ENCODE results near the gene ELK4. TPM values are rescaled to one million over a fixed set of nuclear protein-coding genes. Genes with fewer than 3 reads are reported as not detected.

ELK4 gene
- total RNA-seq, 6 experiments from 2014 or later, result 15.1 to 39.2 (median 26.9) TPM

- ATAC-seq (no peak), DNase-seq (peak in 1 of 3 donors; percentile 17)
- intact Hi-C loops (cut with DNase I), result no loop called here
- TF ChIP-seq CTCF (IDR thresholded peaks at IDR 0.05), result no peak
- H3K4me1 ChIP-seq, result no peaks in the 10 kb centered on the region
- H3K9me3 ChIP-seq, result no peaks in the 10 kb centered on the region
- no CpG with 5 or more reads among the region's 1 CpG for WGBS (ENCODE audit: insufficient coverage, low coverage, low lambda C conversion rate, missing lambda C conversion rate)
- H3K36me3 ChIP-seq, result no peaks in the 10 kb centered on the region
- no peaks in the 10 kb centered on the region for H3K27me3 ChIP-seq
- H3K4me3 ChIP-seq, result no peak overlapping the region
- no peak overlapping the region for H3K27ac ChIP-seq
Measured at GRCh38 chr1:205575294-205575885, 56.4 kb downstream of the ELK4 start.

GRCh38 chr1:205572421-205572820 is 59.4 kb downstream of the ELK4 start:
- H3K27ac ChIP-seq, result no peak overlapping the region
- no peak for ATAC-seq
- TF ChIP-seq POLR2A (IDR thresholded peaks at IDR 0.05), result no peak
- no peak for TF ChIP-seq CTCF (IDR thresholded peaks at IDR 0.05)
- intact Hi-C loops (cut with DNase I), result no loop called here
- no peaks in the 10 kb centered on the region for H3K4me1 ChIP-seq
- WGBS (ENCODE audit: insufficient coverage, low coverage, low lambda C conversion rate, missing lambda C conversion rate), result 63% methylated on average over 1 of the region's 1 CpG
- DNase-seq, result peak in 1 of 3 donors; percentile 6
- H3K36me3 ChIP-seq, result no peaks in the 10 kb centered on the region
- H3K4me3 ChIP-seq, result no peak overlapping the region
- no peaks in the 10 kb centered on the region for H3K9me3 ChIP-seq
- peaks cover 0 to 9% of the 10 kb centered on the region in 2 donors for H3K27me3 ChIP-seq

GRCh38 chr1:205571747-205572146 is 60.1 kb downstream of the ELK4 start:
- no peaks in the 10 kb centered on the region for H3K4me1 ChIP-seq
- no peaks in the 10 kb centered on the region for H3K36me3 ChIP-seq
- TF ChIP-seq CTCF (IDR thresholded peaks at IDR 0.05) (no peak), POLR2A (IDR thresholded peaks at IDR 0.05) (no peak)
- 57% methylated on average over 4 of the region's 4 CpGs for whole genome bisulfite sequencing (ENCODE audit: insufficient coverage, low coverage, low lambda C conversion rate, missing lambda C conversion rate)
- DNase-seq (peak in 1 of 3 donors; percentile 10), ATAC-seq (no peak)
- H3K27ac ChIP-seq, result no peak overlapping the region
- H3K9me3 ChIP-seq, result no peaks in the 10 kb centered on the region
- no peak overlapping the region for H3K4me3 ChIP-seq
- intact Hi-C loops (cut with DNase I), result no loop called here
- H3K27me3 ChIP-seq, result peaks cover 0 to 9% of the 10 kb centered on the region in 2 donors

- peaks cover 0 to 9% of the 10 kb centered on the region in 2 donors for H3K27me3 ChIP-seq
- intact Hi-C loops (cut with DNase I), result no loop called here
- H3K4me1 ChIP-seq, result no peaks in the 10 kb centered on the region
- TF ChIP-seq POLR2A (IDR thresholded peaks at IDR 0.05) (no peak), CTCF (IDR thresholded peaks at IDR 0.05) (no peak)
- DNase-seq (peak in 1 of 3 donors; percentile 17), ATAC-seq (peak in 1 of 4 donors; percentile 46)
- no peaks in the 10 kb centered on the region for H3K9me3 ChIP-seq
- 50% methylated on average over 2 of the region's 2 CpGs for WGBS (ENCODE audit: insufficient coverage, low coverage, low lambda C conversion rate, missing lambda C conversion rate)
- H3K27ac ChIP-seq, result no peak overlapping the region
- H3K4me3 ChIP-seq, result no peak overlapping the region
- no peaks in the 10 kb centered on the region for H3K36me3 ChIP-seq
Measured at GRCh38 chr1:205570796-205571537, 60.8 kb downstream of the ELK4 start.
